ENCODE data around the gene NTNG1. TPM values are rescaled to one million over a fixed set of nuclear protein-coding genes. Genes with fewer than 3 reads are reported as not detected.

The NTNG1 gene
- total and polyA plus RNA-seq, 10 of the 15 experiments (the other 5 are each of a cell fraction or from before 2014, with no cell fraction given): 0.18 to 2.3 (median 1.1) TPM; not detected in 1

GRCh38 chr1:107116306-107116790 lies 24.5 kb upstream of the NTNG1 start (continued):
- TF ChIP-seq E2F8 (IDR thresholded peaks at IDR 0.05; ENCODE audit: low read depth, partially characterized antibody) (no peak), LARP7 (IDR thresholded peaks at IDR 0.05) (no peak)

GRCh38 chr1:107122225-107122624 lies 18.6 kb upstream of the NTNG1 start:
- SMC1A ChIA-PET (ENCODE audit: uncharacterized antibody, unreplicated experiment): no interaction called here
- TF ChIP-seq MLLT1 (IDR thresholded peaks at IDR 0.05) (no peak), HSF1 (IDR thresholded peaks at IDR 0.05; ENCODE audit: low read depth, low read length) (no peak), IRF5 (IDR thresholded peaks at IDR 0.05; ENCODE audit: borderline replicate concordance) (no peak), NFIC (IDR thresholded peaks at IDR 0.05; ENCODE audit: low read depth, low read length) (no peak), PML (IDR thresholded peaks at IDR 0.05; ENCODE audit: low read length) (no peak), RAD21 (IDR thresholded peaks at IDR 0.05; ENCODE audit: insufficient read depth, low read depth, low read length) (no peak), JUNB (IDR thresholded peaks at IDR 0.05) (no peak), SUPT20H (IDR thresholded peaks at IDR 0.05; ENCODE audit: borderline replicate concordance, control insufficient read depth, low read depth, low read length) (no peak), ATF2 (IDR thresholded peaks at IDR 0.05; ENCODE audit: low read length) (no peak), YY1 (IDR thresholded peaks at IDR 0.05; ENCODE audit: low read depth, low read length) (no peak), RELB (IDR thresholded peaks at IDR 0.05; ENCODE audit: low read depth) (no peak)

More at GRCh38 chr1:107122225-107122624, 18.6 kb upstream of the NTNG1 start:
- 63% methylated on average over 3 of the region's 3 CpGs for WGBS (ENCODE audit: insufficient coverage, insufficient replicate concordance, low lambda C conversion rate, missing lambda C conversion rate)
- CTCF ChIA-PET: no interaction called here
- POLR2A ChIA-PET: no interaction called here
- H3K9ac ChIP-seq (ENCODE audit: control insufficient read depth, insufficient read depth, low read length): no peak overlapping the region
- FAIRE-seq: no peak
- no peaks in the 10 kb centered on the region for H3K79me2 ChIP-seq (ENCODE audit: control insufficient read depth, insufficient read depth, low read length)
- no peak overlapping the region for H2AFZ ChIP-seq (ENCODE audit: control insufficient read depth, low read depth, low read length)
- no TSS peak for BruUV-seq (replicated peaks)
- RAD21 ChIA-PET (ENCODE audit: unreplicated experiment): no interaction called here
- no peaks in the 10 kb centered on the region for H4K20me1 ChIP-seq (ENCODE audit: control insufficient read depth, insufficient read depth)
- no peaks in the 10 kb centered on the region for H3K4me1 ChIP-seq (ENCODE audit: control insufficient read depth, insufficient read depth, low read length)
- intact Hi-C loops (cut with micrococcal nuclease; ENCODE audit: unreplicated experiment): no loop called here
- H3K9me3 ChIP-seq (replicated peaks; ENCODE audit: control insufficient read depth, insufficient read depth, low read length): no peaks in the 10 kb centered on the region
- no peak overlapping the region for H3K4me2 ChIP-seq (ENCODE audit: control insufficient read depth, insufficient read depth)
- H3K4me3 ChIP-seq: no peak overlapping the region
- no peaks in the 10 kb centered on the region for H3K36me3 ChIP-seq (ENCODE audit: control insufficient read depth in 2 of 2, insufficient read depth in 2 of 2, low read length in 1 of 2)
- ATAC-seq: no peak
- no peak overlapping the region for H3K27ac ChIP-seq (ENCODE audit: control insufficient read depth, insufficient read depth)
- H3K27me3 ChIP-seq (replicated peaks in 1 of 2; ENCODE audit: control insufficient read depth in 2 of 2, insufficient read depth in 2 of 2, low read length in 1 of 2): no peaks in the 10 kb centered on the region
- in situ Hi-C loops (cut with MboI): no loop called here
- DNase-seq (ENCODE audit: low read depth, low spot score): no peak
